ENCODE data around the gene DNAJC6. TPM values are rescaled to one million over a fixed set of nuclear protein-coding genes. Genes with fewer than 3 reads are reported as not detected.
"Not testable (repeated sequence)": the region's sequence is repeated elsewhere in the genome, so short reads cannot be mapped to it uniquely, and the experiment has no call there.

Gene DNAJC6
- total RNA-seq, 1 donor from 2014 or later = 3.6 TPM

DNA sequence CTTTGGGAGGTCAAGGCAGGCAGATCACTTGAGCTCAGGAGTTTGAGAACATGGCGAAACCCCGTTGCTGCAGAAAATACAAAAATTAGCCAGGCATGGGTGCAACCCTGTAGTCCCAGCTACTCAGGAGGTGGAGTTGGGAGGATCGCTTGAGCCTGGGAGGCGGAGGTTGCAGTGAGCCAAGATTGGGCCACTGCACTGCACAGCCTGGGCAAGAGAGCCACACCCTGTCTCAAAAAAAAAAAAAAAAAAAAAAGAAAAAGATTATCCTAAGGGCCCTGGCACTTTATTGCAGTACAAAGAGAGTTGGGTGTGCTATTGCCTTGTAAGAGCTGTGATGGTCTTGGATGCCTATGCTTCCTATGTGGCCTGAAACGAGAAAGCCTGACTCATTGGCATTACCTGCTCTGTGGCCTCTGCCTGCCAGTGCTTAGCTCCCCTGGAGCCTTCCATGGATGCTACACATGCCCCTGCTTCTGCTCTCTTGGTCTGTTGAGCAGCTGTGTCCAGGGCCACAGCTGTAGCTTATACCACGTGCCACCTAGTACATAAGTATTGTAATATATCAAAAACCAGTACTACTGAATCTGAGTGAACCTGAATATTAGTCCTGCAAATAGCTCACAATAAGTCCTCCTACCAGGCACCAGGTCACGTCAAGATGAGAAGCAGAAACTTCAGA lies 45.8 kb downstream of the DNAJC6 start:
- DNase-seq (ENCODE audit: low read depth in 2 of 2) = no peak

DNA sequence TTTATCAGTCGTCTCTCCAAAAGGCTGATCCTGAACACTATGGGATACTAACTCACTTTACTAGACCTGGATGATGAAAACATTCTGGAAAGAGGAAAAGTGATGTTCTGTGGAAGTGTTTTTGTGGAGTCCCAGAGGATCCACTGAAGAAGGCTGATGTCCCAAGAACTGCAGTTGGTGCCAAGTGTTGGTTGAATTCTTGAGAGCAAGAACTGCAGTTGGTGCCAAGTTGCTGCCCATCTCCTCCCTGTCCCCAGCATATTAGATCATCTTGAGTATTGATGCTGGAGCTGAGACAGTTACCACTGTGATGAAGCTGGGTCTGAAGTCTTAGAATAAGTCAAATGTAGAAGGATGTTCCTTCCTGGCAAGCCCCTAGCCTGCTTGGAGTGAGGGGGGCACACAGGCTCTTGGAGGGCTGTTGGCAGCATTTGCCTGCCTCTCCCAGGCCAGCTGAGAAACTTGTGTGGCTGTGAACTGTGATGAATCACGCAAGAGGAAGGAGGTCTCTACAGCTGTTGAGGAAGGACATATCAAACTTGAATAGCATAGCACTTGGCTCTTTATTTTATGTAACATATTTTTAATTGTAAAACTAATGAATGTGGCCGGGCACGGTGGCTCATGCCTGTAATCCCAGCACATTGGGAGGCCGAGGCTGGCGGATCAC lies 48.1 kb downstream of the DNAJC6 start:
- no peak for DNase-seq (ENCODE audit: low read depth in 2 of 2)

GRCh38 chr1:65359888-65360287 lies 50.5 kb downstream of the DNAJC6 start:
- no peak for DNase-seq (ENCODE audit: low read depth in 2 of 2)

DNA sequence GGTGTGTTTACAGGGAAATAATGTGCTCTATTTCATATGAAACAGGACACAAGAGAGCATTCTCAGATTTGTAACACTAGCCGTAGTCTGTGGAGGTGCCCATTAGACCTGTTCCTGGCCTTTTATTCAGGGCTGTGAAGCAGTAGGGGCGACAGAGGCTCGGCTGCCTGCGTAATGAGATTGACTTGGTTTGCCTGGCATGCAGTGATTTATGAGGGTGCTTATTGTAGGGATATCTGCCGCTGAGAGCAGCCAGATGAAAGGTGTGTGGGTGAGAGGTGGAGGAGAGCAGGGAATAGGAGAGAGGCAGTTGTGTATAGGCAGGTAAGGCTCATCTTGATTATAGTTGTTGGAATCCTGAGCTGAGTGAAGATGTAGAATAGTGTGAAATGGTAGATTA lies 51.3 kb downstream of the DNAJC6 start:
- DNase-seq (ENCODE audit: low read depth in 2 of 2) = no peak

DNA sequence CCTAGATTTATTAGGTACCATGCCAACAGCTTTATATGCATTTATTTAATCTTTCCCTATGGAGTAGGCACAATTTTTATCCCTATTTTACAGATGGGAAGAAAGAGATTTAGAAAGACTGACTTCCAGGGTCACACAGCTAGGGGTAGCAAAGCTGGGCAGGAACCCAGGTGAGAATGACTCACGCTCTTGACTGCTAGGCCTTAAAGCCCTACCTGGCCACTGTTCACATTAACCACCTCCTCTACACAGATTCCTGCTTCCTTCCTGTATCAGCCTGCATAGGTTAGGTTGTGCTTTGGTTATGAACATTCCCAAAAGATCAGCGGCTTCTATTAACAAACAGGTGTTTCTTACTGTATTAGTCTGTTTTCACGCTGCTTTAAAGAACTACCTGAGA lies 53.2 kb downstream of the DNAJC6 start:
- no peak for DNase-seq (ENCODE audit: low read depth in 2 of 2)

GRCh38 chr1:65363484-65363883 lies 54.1 kb downstream of the DNAJC6 start:
- no peak for DNase-seq (ENCODE audit: low read depth in 2 of 2)

DNA sequence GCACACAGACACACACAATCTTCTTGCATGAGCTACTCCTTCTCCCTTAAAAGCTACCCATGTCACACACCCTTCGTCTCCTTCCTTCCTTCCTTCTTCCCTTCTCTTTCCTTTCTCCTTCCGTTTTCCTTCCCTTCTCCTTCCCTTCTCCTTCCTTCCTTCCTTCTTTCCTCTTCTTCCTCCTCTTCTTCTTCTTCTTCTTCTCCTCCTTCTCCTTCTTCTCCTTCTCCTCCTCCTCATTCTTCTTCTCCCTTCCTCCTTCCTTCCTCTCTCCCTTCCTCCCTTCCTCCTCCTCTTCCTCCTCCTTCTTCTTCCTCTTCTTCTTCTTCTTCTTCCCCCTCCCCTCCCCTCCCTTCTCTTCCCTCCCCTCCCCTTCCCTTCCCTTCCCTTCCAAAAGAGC lies 59.1 kb downstream of the DNAJC6 start:
- DNase-seq (ENCODE audit: low read depth in 2 of 2) = no peak

DNA sequence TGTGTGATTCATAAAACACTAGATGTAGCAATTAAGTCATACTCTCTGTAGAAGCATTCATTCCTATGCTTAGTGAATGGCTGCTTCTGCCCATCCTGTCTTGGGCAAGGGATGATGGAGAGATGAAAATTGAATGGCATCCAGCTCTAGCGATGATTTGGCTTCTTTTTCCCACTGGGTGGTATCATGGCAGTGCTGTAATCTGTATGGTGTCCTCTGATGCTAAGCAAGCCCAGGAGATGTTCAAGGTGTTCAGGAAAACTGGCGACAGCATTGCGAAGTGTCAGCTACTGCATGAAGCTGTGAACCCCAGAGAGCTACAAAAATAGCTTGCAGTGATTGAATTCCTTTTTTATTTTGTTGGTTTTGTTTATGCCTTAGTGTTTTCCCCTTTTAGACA lies 62.2 kb downstream of the DNAJC6 start:
- no peak for DNase-seq (ENCODE audit: low read depth in 2 of 2)

DNA sequence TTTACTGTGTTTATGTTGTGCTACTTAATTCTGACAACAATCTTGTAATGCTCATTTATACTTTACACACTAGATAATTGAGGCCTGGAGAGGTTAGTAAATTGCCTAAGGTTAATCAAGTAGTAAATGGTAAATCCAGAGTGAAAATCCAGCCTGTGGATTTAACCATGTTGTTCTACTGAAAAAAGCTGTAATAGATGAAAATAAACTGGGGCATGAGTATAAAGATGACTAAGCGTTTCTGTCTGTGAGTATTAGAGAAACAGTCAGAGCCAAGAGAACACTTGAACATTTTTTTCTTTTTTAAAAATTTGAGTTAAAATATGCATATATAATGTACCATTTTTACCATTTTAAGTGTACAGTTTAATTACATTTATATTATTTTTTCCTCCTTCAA lies 63.2 kb downstream of the DNAJC6 start:
- DNase-seq (ENCODE audit: low read depth in 2 of 2) = no peak

- no peak for DNase-seq (ENCODE audit: low read depth in 2 of 2)
Observed at GRCh38 chr1:65377496-65378246, 68.3 kb downstream of the DNAJC6 start.

GRCh38 chr1:65378247-65378946 lies 69.1 kb downstream of the DNAJC6 start:
- no peak for DNase-seq (ENCODE audit: low read depth in 2 of 2)

- not testable (repeated sequence) for DNase-seq (ENCODE audit: low read depth in 2 of 2)
Observed at GRCh38 chr1:65384426-65384825, 75.1 kb downstream of the DNAJC6 start.

- DNase-seq (ENCODE audit: low read depth in 2 of 2) = no peak
Observed at GRCh38 chr1:65386439-65386838, 77.1 kb downstream of the DNAJC6 start.

- DNase-seq (ENCODE audit: low read depth in 2 of 2) = no peak
Observed at GRCh38 chr1:65387821-65388220, 78.5 kb downstream of the DNAJC6 start.

DNA sequence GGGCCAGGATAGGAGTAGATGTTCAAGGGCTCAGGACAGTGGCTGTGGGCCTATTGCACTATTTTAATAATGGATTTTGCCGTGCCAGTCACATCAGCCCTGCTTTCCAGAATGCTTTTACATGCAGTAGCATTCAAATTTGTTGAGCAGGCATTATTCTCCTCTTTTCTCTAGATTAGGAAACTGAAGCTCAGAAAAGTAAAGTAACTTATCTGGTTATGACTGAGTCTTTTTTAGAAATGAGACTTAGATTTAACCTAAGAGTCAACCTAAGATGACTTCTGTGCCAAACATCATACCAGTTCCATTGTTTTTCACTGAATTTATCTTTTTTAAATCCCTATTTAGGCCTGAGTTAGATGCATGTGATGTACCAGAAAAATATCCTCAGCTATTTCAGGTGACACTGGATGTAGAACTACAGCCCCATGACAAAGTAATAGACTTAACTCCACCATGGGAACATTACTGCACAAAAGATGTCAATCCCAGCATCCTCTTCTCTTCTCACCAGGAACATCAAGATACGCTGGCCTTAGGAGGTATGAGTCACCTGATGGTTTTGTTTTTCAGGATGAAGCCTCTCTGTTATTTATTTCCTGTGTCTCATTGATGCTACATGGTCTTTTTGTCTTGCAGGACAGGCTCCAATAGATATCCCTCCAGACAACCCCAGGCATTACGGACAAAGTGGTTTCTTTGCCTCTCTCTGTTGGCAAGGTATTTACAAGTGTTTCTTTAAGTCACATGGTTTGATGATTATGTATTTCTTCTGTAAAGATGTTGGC lies 79.8 kb downstream of the DNAJC6 start:
- peak in 1 of 2 donors; percentile 71 for DNase-seq (ENCODE audit: low read depth in 2 of 2)

DNA sequence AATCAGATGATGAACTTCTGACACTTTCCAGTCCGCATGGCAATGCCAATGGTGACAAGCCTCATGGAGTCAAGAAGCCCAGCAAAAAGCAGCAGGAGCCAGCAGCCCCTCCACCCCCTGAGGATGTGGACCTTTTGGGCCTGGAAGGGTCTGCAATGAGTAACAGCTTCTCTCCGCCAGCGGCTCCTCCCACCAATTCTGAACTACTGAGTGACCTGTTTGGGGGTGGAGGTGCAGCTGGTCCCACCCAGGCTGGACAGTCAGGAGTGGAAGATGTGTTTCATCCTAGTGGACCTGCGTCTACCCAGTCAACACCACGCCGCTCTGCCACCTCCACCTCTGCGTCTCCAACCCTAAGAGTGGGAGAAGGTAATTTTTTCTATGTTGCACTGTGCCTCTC lies 83.2 kb downstream of the DNAJC6 start:
- DNase-seq (ENCODE audit: low read depth in 2 of 2) = no peak

- peak in 1 of 2 donors; percentile 81 for DNase-seq (ENCODE audit: low read depth in 2 of 2)
Observed at GRCh38 chr1:65393347-65393746, 84.0 kb downstream of the DNAJC6 start.

GRCh38 chr1:65393928-65394327 lies 84.6 kb downstream of the DNAJC6 start:
- no peak for DNase-seq (ENCODE audit: low read depth in 2 of 2)

GRCh38 chr1:65395887-65396612 lies 86.7 kb downstream of the DNAJC6 start:
- no peak for DNase-seq (ENCODE audit: low read depth in 2 of 2)

GRCh38 chr1:65398083-65398482 lies 88.7 kb downstream of the DNAJC6 start:
- no peak for DNase-seq (ENCODE audit: low read depth in 2 of 2)

DNA sequence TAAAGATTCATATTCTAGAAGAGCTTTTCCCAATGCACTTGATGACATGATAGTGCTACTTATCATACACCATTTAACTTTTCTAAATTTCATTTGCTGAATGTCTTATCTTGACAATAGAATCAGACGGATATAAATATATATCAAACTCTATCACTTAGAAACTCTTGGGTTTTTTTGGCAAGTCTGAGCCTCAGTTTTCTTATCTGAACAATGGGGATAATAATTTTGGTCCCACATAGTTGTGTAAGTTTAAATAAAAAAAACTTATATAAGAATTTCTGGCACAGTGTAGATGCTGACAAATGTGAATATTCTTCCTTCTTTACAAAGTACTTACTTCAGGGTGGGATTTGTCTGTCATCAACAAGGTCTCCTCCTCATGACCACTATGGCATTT lies 89.7 kb downstream of the DNAJC6 start:
- no peak for DNase-seq (ENCODE audit: low read depth in 2 of 2)

All from dermis microvascular lymphatic vessel endothelial cell (primary cell).